ENCODE results near the gene SDK1.
"Not testable (repeated sequence)": the region's sequence is repeated elsewhere in the genome, so short reads cannot be mapped to it uniquely, and the experiment has no call there.

The SDK1 gene

DNA sequence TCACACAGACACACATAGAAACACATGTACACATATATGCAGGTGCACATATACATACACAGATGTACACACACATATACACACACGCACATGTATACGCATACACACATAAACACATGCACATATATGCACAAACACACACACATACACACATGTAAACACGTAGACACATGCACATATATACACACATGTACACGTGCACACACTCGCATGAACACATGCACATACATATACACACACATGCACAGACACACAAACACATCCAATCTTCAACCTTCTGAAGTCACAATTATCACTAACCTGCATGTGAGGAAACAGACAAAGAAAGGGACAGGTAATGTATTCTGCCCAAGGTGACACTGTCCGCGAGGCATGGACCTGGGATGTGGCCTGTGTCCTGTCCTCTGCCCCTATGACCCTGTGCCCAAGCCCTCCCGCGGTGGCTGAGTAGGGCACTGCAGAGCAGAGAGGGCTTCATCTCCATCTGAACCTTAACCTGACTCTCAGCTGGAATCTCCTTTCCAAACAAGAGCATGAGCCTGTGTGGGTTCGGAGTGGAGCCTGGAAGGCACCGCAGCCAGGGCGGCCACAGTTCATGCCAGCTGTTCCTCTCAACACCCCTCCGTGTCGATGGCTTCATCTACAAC is 660.9 kb downstream of the SDK1 start:
- TF ChIP-seq, protein P1, sequence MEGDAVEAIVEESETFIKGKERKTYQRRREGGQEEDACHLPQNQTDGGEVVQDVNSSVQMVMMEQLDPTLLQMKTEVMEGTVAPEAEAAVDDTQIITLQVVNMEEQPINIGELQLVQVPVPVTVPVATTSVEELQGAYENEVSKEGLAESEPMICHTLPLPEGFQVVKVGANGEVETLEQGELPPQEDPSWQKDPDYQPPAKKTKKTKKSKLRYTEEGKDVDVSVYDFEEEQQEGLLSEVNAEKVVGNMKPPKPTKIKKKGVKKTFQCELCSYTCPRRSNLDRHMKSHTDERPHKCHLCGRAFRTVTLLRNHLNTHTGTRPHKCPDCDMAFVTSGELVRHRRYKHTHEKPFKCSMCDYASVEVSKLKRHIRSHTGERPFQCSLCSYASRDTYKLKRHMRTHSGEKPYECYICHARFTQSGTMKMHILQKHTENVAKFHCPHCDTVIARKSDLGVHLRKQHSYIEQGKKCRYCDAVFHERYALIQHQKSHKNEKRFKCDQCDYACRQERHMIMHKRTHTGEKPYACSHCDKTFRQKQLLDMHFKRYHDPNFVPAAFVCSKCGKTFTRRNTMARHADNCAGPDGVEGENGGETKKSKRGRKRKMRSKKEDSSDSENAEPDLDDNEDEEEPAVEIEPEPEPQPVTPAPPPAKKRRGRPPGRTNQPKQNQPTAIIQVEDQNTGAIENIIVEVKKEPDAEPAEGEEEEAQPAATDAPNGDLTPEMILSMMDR (IDR thresholded peaks at IDR 0.05; ENCODE audit: low read depth, low read length, missing control alignments), result no peak
- H3K4me3 ChIP-seq (replicated peaks; ENCODE audit: low read depth, low read length), result no peak overlapping the region
- no peak for DNase-seq (ENCODE audit: extremely low read depth, low read depth)

DNA sequence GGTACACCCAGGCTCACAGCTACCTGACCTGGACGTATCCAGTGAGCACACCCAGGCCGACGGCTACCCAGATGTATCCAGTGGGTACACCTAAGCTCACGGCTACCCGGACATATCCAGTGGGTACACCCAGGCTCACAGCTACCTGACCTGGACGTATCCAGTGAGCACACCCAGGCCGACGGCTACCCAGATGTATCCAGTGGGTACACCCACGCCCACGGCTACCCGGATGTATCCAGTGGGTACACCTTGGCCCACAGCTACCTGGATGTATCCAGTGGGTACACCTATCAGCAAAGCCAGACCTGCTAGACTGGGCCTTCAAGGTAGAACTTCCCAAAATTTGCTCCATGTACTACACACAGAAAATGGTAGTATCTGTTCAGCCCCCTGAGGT is 662.7 kb downstream of the SDK1 start:
- DNase-seq (ENCODE audit: extremely low read depth, low read depth); H3K4me3 ChIP-seq (replicated peaks; ENCODE audit: low read depth, low read length): not testable (repeated sequence)

DNA sequence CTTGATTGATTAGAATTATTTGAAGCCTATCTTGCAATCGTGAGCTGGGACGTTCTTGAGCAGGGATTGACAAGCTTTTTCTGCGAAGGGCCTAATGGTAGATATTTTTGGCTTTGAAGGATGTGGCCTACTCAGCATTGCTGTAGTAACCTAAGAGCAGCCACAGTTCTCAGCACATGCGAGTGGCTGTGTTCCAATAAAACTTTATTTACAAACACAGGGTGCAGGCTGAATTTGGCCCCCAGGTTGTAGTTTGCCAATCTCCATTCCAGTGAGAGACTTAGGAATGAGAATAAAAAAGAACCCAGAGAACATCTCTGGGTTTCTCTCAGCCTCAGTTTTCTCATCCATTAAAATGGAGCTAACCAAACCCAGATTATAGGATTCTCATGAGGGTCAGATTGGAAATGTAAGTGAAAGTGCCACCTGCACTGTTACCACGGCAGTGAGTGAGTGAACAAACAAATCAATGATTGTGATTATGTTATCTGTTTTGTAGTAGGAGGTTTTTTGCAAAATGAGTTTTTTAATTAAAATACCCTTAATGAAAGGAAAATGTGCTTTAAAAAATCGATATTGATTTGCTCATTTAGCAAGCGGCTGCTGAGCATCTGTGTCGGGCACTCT is 664.0 kb downstream of the SDK1 start:
- no peak for DNase-seq (ENCODE audit: extremely low read depth, low read depth)
- no peak overlapping the region for H3K4me3 ChIP-seq (replicated peaks; ENCODE audit: low read depth, low read length)
- TF ChIP-seq, protein P1 (IDR thresholded peaks at IDR 0.05; ENCODE audit: low read depth, low read length, missing control alignments), result no peak

DNA sequence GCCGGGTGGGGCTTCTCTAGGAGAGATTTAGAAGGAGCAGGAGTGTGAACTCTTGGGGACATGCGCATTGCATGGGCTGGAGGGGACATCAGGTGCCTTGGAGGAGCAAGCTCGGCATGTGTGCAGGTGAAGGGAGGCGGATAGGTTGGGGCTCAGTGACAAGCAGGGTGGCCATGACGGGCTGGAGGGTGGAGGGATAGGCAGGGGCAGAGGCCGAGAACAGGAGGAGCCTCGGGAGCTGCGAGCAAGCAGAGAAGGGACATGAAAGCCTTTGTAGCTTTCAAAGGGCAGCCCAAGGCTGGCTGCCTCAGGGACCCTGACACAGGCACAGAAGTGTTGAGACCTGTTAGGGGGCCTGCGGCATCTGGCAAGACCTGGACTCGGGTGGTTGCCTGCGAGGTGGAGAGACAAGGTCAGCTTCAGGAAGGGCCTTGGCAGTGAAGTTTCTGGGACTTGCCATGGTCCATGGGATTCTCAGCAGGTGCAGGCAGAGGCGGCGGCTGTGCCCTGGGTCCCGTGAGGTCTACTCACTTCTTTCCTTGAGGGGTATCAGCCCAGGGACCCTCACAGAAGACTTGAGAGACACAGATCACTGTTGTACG is 664.8 kb downstream of the SDK1 start:
- no peak overlapping the region for H3K4me3 ChIP-seq (replicated peaks; ENCODE audit: low read depth, low read length)
- DNase-seq (ENCODE audit: extremely low read depth, low read depth), result no peak
- TF ChIP-seq, protein P1 (IDR thresholded peaks at IDR 0.05; ENCODE audit: low read depth, low read length, missing control alignments), result no peak

DNA sequence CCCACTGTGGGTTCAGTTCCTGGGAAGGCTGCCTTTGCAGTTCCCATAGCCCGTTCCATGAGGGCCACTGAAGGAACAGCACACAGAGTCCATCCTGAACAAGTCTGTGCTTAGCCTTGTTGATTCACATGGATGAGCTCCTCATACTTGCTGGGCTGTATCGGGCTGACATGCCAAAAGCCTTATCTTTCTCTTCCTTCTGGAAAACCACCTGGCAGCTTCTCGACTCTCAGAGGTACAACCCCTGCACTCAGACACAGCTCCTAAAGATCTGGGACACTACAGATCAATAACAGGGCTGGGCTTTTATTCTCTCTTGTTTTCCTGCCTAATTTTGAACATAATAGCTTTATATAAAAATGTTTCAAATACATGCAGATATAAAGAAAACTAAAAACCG is 667.2 kb downstream of the SDK1 start:
- DNase-seq (ENCODE audit: extremely low read depth, low read depth), result no peak
- TF ChIP-seq, protein P1 (IDR thresholded peaks at IDR 0.05; ENCODE audit: low read depth, low read length, missing control alignments), result no peak
- no peak overlapping the region for H3K4me3 ChIP-seq (replicated peaks; ENCODE audit: low read depth, low read length)

DNA sequence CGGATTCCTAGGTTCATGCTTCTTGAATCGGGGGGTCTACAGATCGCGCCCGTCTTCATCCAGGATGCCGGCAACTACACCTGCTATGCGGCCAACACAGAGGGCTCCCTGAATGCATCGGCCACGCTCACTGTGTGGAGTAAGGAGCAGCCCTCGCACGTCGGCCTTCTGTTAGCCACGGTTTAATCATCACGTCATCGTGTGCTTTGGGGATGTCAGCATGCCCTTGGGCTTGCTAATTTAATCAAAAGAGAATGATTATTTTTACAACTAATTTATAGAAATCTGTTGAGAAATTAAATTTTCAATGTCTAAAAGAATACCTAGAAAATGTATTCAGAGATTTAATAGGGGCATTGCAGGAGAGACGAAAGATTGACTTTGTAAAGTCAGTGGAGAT is 668.2 kb downstream of the SDK1 start:
- TF ChIP-seq, protein P1 (IDR thresholded peaks at IDR 0.05; ENCODE audit: low read depth, low read length, missing control alignments), result no peak
- no peak overlapping the region for H3K4me3 ChIP-seq (replicated peaks; ENCODE audit: low read depth, low read length)
- DNase-seq (ENCODE audit: extremely low read depth, low read depth), result no peak

DNA sequence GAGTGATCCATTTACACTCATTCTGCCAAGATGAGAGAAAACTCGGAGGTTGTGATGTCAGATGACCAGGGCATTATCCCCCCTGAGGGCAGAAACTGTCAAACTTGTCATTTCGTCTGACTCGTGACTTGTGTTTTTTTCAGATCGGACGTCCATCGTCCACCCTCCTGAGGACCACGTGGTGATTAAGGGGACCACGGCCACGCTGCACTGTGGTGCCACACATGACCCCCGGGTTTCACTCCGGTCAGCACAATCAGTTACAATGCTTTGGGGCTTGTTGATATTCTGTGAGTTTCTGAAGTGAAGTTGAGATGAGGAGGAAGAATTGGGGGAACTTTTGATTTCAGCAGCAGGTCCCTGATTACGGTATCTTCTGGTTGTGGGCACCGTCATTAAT is 670.3 kb downstream of the SDK1 start:
- no peak for DNase-seq (ENCODE audit: extremely low read depth, low read depth)
- TF ChIP-seq, protein P1 (IDR thresholded peaks at IDR 0.05; ENCODE audit: low read depth, low read length, missing control alignments), result no peak

More for the DNA sequence above, 670.3 kb downstream of the SDK1 start:
- H3K4me3 ChIP-seq (replicated peaks; ENCODE audit: low read depth, low read length), result no peak overlapping the region
